HG02571 (cell line): ENCODE data around the gene PKIG.
"Not testable (repeated sequence)": the region's sequence is repeated elsewhere in the genome, so short reads cannot be mapped to it uniquely, and the experiment has no call there.

ENCODE experiments used
- ATAC-seq: cut with Tn5 transposase; IDR thresholded peaks from one replicate; pipeline ENCODE4 v1.9.1; 2021; ENCODE audit warnings: mild to moderate bottlenecking, moderate library complexity; ENCODE audit not compliant: unreplicated experiment

PKIG gene

GRCh38 chr20:44654210-44654609, 71.8 kb downstream of the PKIG start:
- ATAC-seq = not testable (repeated sequence)

- no peak for ATAC-seq
These were observed 74.1 kb downstream of the PKIG start for GRCh38 chr20:44656448-44656847.

- no peak for ATAC-seq
These were observed 75.5 kb downstream of the PKIG start for GRCh38 chr20:44657875-44658274.

GRCh38 chr20:44658810-44659209, 76.4 kb downstream of the PKIG start:
- no peak for ATAC-seq

GRCh38 chr20:44659931-44660330, 77.6 kb downstream of the PKIG start:
- no peak for ATAC-seq

GRCh38 chr20:44660581-44660980, 78.2 kb downstream of the PKIG start:
- ATAC-seq = no peak

GRCh38 chr20:44662261-44662660, 79.9 kb downstream of the PKIG start:
- no peak for ATAC-seq

- no peak for ATAC-seq
These were observed 81.8 kb downstream of the PKIG start for GRCh38 chr20:44664131-44664530.

- no peak for ATAC-seq
These were observed 83.7 kb downstream of the PKIG start for GRCh38 chr20:44666066-44666465.
